HEK293T (cell line): ENCODE data around the gene PCDH9.

ENCODE experiments used
- CTCF ChIA-PET: fragments of 350-600 bp; formaldehyde crosslinking; extraction: SDS; loops from one replicate; lab custom pipeline; 2021; ENCODE audit warnings: antibody characterized with exemption, inconsistent platforms; lab: Yijun Ruan, JAX
- POLR2A ChIA-PET: fragments of 350-600 bp; formaldehyde crosslinking; extraction: SDS; loops from one replicate; lab custom pipeline; 2020; ENCODE audit warnings: antibody characterized with exemption, inconsistent platforms; lab: Yijun Ruan, JAX
- DNase-seq: peaks from one replicate; pipeline ENCODE4 v3.0.0; 2012; ENCODE audit warnings: mixed read lengths; ENCODE audit errors: extremely low spot score
- ARNT ChIP-seq: fragments of 450-650 bp; IDR thresholded peaks from 2 replicates; pipeline ENCODE4 v1.6.1; 2017; ENCODE audit warnings: mild to moderate bottlenecking
- BHLHE40 ChIP-seq: fragments of 450-650 bp; IDR thresholded peaks from 2 replicates; pipeline ENCODE4 v1.6.1; 2016; ENCODE audit warnings: mild to moderate bottlenecking, moderate library complexity, borderline replicate concordance
- CTBP1 ChIP-seq: fragments of 450-650 bp; IDR thresholded peaks from 2 replicates; pipeline ENCODE4 v1.6.1; 2016; ENCODE audit warnings: borderline replicate concordance
- ELF4 ChIP-seq: fragments of 450-650 bp; IDR thresholded peaks from 2 replicates; pipeline ENCODE4 v1.6.1; 2017; ENCODE audit warnings: antibody characterized with exemption
- FOXA1 ChIP-seq: fragments of 450-650 bp; IDR thresholded peaks from 2 replicates; pipeline ENCODE4 v1.6.1; 2016; ENCODE audit warnings: mild to moderate bottlenecking
- FOXK2 ChIP-seq: fragments of 450-650 bp; IDR thresholded peaks from 2 replicates; pipeline ENCODE4 v1.6.1; 2016; ENCODE audit warnings: mild to moderate bottlenecking
- FOXM1 ChIP-seq: fragments of 450-650 bp; IDR thresholded peaks from 2 replicates; pipeline ENCODE4 v1.6.1; 2017; ENCODE audit warnings: mild to moderate bottlenecking, borderline replicate concordance
- HDGF ChIP-seq: fragments of 450-650 bp; IDR thresholded peaks from 2 replicates; pipeline ENCODE4 v1.6.1; 2017; ENCODE audit warnings: antibody characterized with exemption, borderline replicate concordance
- L3MBTL2 ChIP-seq: fragments of 450-650 bp; conservative IDR thresholded peaks from 2 replicates; pipeline ENCODE4 v1.6.1; 2016; ENCODE audit warnings: mild to moderate bottlenecking
- LEF1 ChIP-seq: fragments of 450-650 bp; IDR thresholded peaks from 2 replicates; pipeline ENCODE4 v1.6.1; 2017; ENCODE audit warnings: mild to moderate bottlenecking, borderline replicate concordance
- NFRKB ChIP-seq: fragments of 450-650 bp; IDR thresholded peaks from 2 replicates; pipeline ENCODE4 v1.6.1; 2016; ENCODE audit warnings: mild to moderate bottlenecking, moderate library complexity
- PKNOX1 ChIP-seq: fragments of 450-650 bp; IDR thresholded peaks from 2 replicates; pipeline ENCODE4 v1.6.1; 2016
- SP1 ChIP-seq: fragments of 450-650 bp; IDR thresholded peaks from 2 replicates; pipeline ENCODE4 v1.6.1; 2017
- SUZ12 ChIP-seq: fragments of 450-650 bp; IDR thresholded peaks from 2 replicates; pipeline ENCODE4 v1.6.1; 2016; ENCODE audit warnings: mild to moderate bottlenecking
- TARDBP ChIP-seq: fragments of 450-650 bp; IDR thresholded peaks from 2 replicates; pipeline ENCODE4 v1.6.1; 2016
- ZNF384 ChIP-seq: fragments of 450-650 bp; IDR thresholded peaks from 2 replicates; pipeline ENCODE4 v1.6.1; 2016

Gene PCDH9

GRCh38 chr13:66347486-66348117 is 882.5 kb downstream of the PCDH9 start:
- TF ChIP-seq FOXA1, result no peak
- no peak for TF ChIP-seq SP1
- no peak for TF ChIP-seq CTBP1
- TF ChIP-seq FOXM1, result no peak
- TF ChIP-seq FOXK2, result no peak
- TF ChIP-seq NFRKB, result no peak
- TF ChIP-seq HDGF, result no peak
- no peak for TF ChIP-seq SUZ12
- no peak for TF ChIP-seq TARDBP
- no peak for TF ChIP-seq ARNT
- no peak for TF ChIP-seq PKNOX1
- no peak for TF ChIP-seq L3MBTL2
- ChIA-PET POLR2A (no interaction called here), CTCF (no interaction called here)
- DNase-seq, result no peak

- POLR2A ChIA-PET, result no interaction called here
- CTCF ChIA-PET, result no interaction called here
- no peak for DNase-seq
- no peak for TF ChIP-seq SP1
- no peak for TF ChIP-seq PKNOX1
- TF ChIP-seq FOXK2, result no peak
- no peak for TF ChIP-seq L3MBTL2
- TF ChIP-seq LEF1, result no peak
- no peak for TF ChIP-seq TARDBP
- no peak for TF ChIP-seq CTBP1
- no peak for TF ChIP-seq SUZ12
- no peak for TF ChIP-seq BHLHE40
- TF ChIP-seq FOXA1, result no peak
- TF ChIP-seq ELF4, result no peak
- no peak for TF ChIP-seq HDGF
- TF ChIP-seq ARNT, result no peak
- no peak for TF ChIP-seq FOXM1
- no peak for TF ChIP-seq NFRKB
- TF ChIP-seq ZNF384, result no peak
Observed at GRCh38 chr13:66345971-66346370, 884.2 kb downstream of the PCDH9 start.

- TF ChIP-seq SUZ12 (no peak), FOXM1 (no peak), BHLHE40 (no peak), ARNT (no peak), CTBP1 (no peak), SP1 (no peak), ELF4 (no peak)
- ChIA-PET CTCF (no interaction called here), POLR2A (no interaction called here)
- no peak for DNase-seq
Observed at GRCh38 chr13:66345518-66345810, 884.7 kb downstream of the PCDH9 start.

GRCh38 chr13:66344805-66345517 is 885.2 kb downstream of the PCDH9 start:
- DNase-seq, result no peak
- CTCF ChIA-PET, result no interaction called here
- no peak for TF ChIP-seq NFRKB
- no peak for TF ChIP-seq ZNF384
- no peak for TF ChIP-seq FOXK2
- TF ChIP-seq HDGF, result no peak
- no peak for TF ChIP-seq CTBP1
- POLR2A ChIA-PET, result no interaction called here

- no peak for DNase-seq
- no peak for TF ChIP-seq LEF1
- CTCF ChIA-PET, result interaction anchor here (0.6 kb wide), 1 partner anchor 251 kb away, joined by 3 read pairs; no protein-coding TSS in a partner anchor
- POLR2A ChIA-PET, result no interaction called here
Observed at GRCh38 chr13:66343224-66343828, 886.8 kb downstream of the PCDH9 start.

GRCh38 chr13:66341635-66342377 is 888.3 kb downstream of the PCDH9 start:
- ChIA-PET CTCF (interaction anchor here (0.8 kb wide), 1 partner anchor 326 kb away, joined by 3 read pairs; no protein-coding TSS in a partner anchor), POLR2A (no interaction called here)
- TF ChIP-seq ZNF384 (no peak), HDGF (no peak), FOXK2 (no peak), NFRKB (no peak), L3MBTL2 (no peak), BHLHE40 (no peak), FOXM1 (no peak), SP1 (no peak), PKNOX1 (no peak), TARDBP (no peak), LEF1 (no peak), ARNT (no peak), ELF4 (no peak)
- no peak for DNase-seq
